ENCODE measurements around the gene TRIM41.
"Not testable (repeated sequence)": the region's sequence is repeated elsewhere in the genome, so short reads cannot be mapped to it uniquely, and the experiment has no call there.

Gene TRIM41

GRCh38 chr5:181259283-181259682, 36.2 kb downstream of the TRIM41 start:
- FAIRE-seq: no peak

- FAIRE-seq: no peak
These were observed 37.1 kb downstream of the TRIM41 start for GRCh38 chr5:181259974-181260719.

- no peak for FAIRE-seq
These were observed 37.7 kb downstream of the TRIM41 start, which contains the start of gene TRIM52 for GRCh38 chr5:181260720-181261319. TSS of gene TRIM52 (minus strand) at chr5:181261143. CDS start at chr5:181260813, 330 bp downstream.

GRCh38 chr5:181261320-181262049, 38.4 kb downstream of the TRIM41 start:
- FAIRE-seq: no peak

GRCh38 chr5:181263633-181264032, 40.6 kb downstream of the TRIM41 start:
- FAIRE-seq: no peak

GRCh38 chr5:181265092-181265671, 42.1 kb downstream of the TRIM41 start:
- no peak for FAIRE-seq

- FAIRE-seq: not testable (repeated sequence)
These were observed 44.3 kb downstream of the TRIM41 start for GRCh38 chr5:181267291-181267904.

GRCh38 chr5:181267907-181268306, 44.8 kb downstream of the TRIM41 start:
- not testable (repeated sequence) for FAIRE-seq

GRCh38 chr5:181271081-181271480, 48.0 kb downstream of the TRIM41 start:
- no peak for FAIRE-seq

GRCh38 chr5:181273433-181273744, 50.3 kb downstream of the TRIM41 start:
- FAIRE-seq: not testable (repeated sequence)

GRCh38 chr5:181280251-181280762, 57.2 kb downstream of the TRIM41 start:
- FAIRE-seq: no peak

- no peak for FAIRE-seq
These were observed 58.2 kb downstream of the TRIM41 start for GRCh38 chr5:181281077-181281983.

- FAIRE-seq: no peak
These were observed 58.9 kb downstream of the TRIM41 start for GRCh38 chr5:181281984-181282316.

GRCh38 chr5:181282415-181282814, 59.3 kb downstream of the TRIM41 start:
- FAIRE-seq: not testable (repeated sequence)

GRCh38 chr5:181282874-181283273, 59.8 kb downstream of the TRIM41 start:
- FAIRE-seq: no peak

- no peak for FAIRE-seq
These were observed 60.3 kb downstream of the TRIM41 start for GRCh38 chr5:181283347-181283746.

GRCh38 chr5:181283841-181284755, 61.0 kb downstream of the TRIM41 start:
- FAIRE-seq: not testable (repeated sequence)
